Smooth muscle cell (in vitro differentiated cells): ENCODE results near the gene KIF5B. TPM values are rescaled to one million over a fixed set of nuclear protein-coding genes. Genes with fewer than 3 reads are reported as not detected.
A peak's percentile ranks its signal among the peaks of the same experiment; 100 is the strongest.

ENCODE experiments used
- DNase-seq: peaks from one replicate; lab custom pipeline; 2025; ENCODE audit not compliant: unreplicated experiment; lab: John Stamatoyannopoulos, UW
- H2AFZ ChIP-seq: fragments of 200-600 bp; sonication (generic); 2 replicates; pipeline ENCODE4 v1.6.0; 2016; ENCODE audit warnings: antibody characterized with exemption, low read depth, mild to moderate bottlenecking
- H3F3A ChIP-seq: fragments of 200-600 bp; sonication (generic); 2 replicates; pipeline ENCODE4 v1.6.0; 2017; ENCODE audit warnings: antibody characterized with exemption, low read depth
- H3K27ac ChIP-seq: fragments of 200-600 bp; sonication (generic); 2 replicates; pipeline ENCODE4 v1.5.1; 2016; ENCODE audit warnings: low read depth, mild to moderate bottlenecking
- H3K27me3 ChIP-seq: fragments of 200-600 bp; sonication (generic); 2 replicates; pipeline ENCODE4 v1.6.1; 2016; ENCODE audit warnings: low read depth, mild to moderate bottlenecking
- H3K36me3 ChIP-seq: fragments of 200-600 bp; sonication (generic); 2 replicates; pipeline ENCODE4 v1.5.1; 2016; ENCODE audit warnings: low read depth
- H3K4me1 ChIP-seq: fragments of 200-600 bp; sonication (generic); 2 replicates; pipeline ENCODE4 v1.5.1; 2016; ENCODE audit warnings: low read depth
- H3K4me2 ChIP-seq: fragments of 200-600 bp; sonication (generic); 2 replicates; pipeline ENCODE4 v1.6.0; 2016; ENCODE audit warnings: mild to moderate bottlenecking
- H3K4me3 ChIP-seq: fragments of 200-600 bp; sonication (generic); 2 replicates; pipeline ENCODE4 v1.5.1; 2016; ENCODE audit warnings: mild to moderate bottlenecking
- H3K79me2 ChIP-seq: fragments of 200-600 bp; sonication (generic); 2 replicates; pipeline ENCODE4 v1.6.0; 2016; ENCODE audit warnings: low read depth, mild to moderate bottlenecking
- H3K9ac ChIP-seq: fragments of 200-600 bp; sonication (generic); 2 replicates; pipeline ENCODE4 v1.6.0; 2016; ENCODE audit warnings: low read depth
- H3K9me3 ChIP-seq: fragments of 200-600 bp; sonication (generic); replicated peaks from 2 replicates; pipeline ENCODE4 v1.5.1; 2016; ENCODE audit warnings: low read depth
- H4K20me1 ChIP-seq: fragments of 200-600 bp; sonication (generic); 2 replicates; pipeline ENCODE4 v1.6.0; 2016; ENCODE audit warnings: low read depth
- WGBS: methylation state at CpG from one replicate; pipeline ENCODE4 v1.1.7; 2016; ENCODE audit warnings: low lambda C conversion rate; 5-methylcytosine and 5-hydroxymethylcytosine counted together
- polyA plus RNA-seq: library from polyadenylated mRNA; unstranded; fragments of >200 nt; fragmentation: Nextera tagmentation; extraction: Ambion mirVana; gene quantifications from 2 replicates; pipeline ENCODE4 v1.2.1, GENCODE V29; 2016
- total RNA-seq: library from RNA; depleted of rRNA; stranded (reverse); fragments of >200 nt; gene quantifications from 2 replicates; pipeline ENCODE4 v1.2.3, GENCODE V29; 2014
- TF ChIP-seq, protein P1 (sequence below): fragments of 200-600 bp; sonication (generic); IDR thresholded peaks from 2 replicates; pipeline ENCODE4 v1.5.1; 2017; ENCODE audit warnings: borderline replicate concordance, mild to moderate bottlenecking, antibody characterized with exemption; ENCODE audit not compliant: insufficient read depth, poor library complexity, severe bottlenecking

KIF5B gene
- total and polyA plus RNA-seq, 2 experiments from 2014 or later = 74.2 to 164 TPM

DNA sequence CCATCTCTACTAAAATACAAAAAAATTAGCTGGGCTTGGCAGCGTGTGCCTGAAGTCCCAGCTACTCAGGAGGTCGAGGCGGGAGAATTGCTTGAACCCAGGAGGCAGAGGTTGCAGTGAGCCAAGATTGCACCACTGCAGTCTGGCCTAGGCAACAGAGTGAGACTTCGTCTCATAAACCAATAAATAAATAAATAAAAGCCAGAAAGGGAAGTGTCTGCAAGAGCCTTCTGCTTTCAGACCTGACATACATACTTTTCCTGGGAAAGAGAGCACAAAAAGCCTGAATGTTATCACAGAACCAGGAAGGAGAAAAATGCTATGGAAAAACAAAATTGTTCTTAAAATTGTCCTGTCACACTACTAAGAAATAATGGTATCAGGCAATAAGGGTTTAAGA, 4.1 kb upstream of the KIF5B start:
- Histone ChIP-seq H3K4me1 (no peaks in the 10 kb centered on the region), H3K36me3 (no peaks in the 10 kb centered on the region), H3K4me3 (no peak overlapping the region), H3K9ac (no peak overlapping the region), H2AFZ (no peak overlapping the region), H3K9me3 (no peaks in the 10 kb centered on the region), H3K4me2 (no peak overlapping the region), H3K27me3 (no peaks in the 10 kb centered on the region), H4K20me1 (peaks cover 3% of the 10 kb centered on the region), H3K79me2 (peaks cover 7% of the 10 kb centered on the region), H3K27ac (no peak overlapping the region), H3F3A (no peaks in the 10 kb centered on the region)
- TF ChIP-seq, protein P1, sequence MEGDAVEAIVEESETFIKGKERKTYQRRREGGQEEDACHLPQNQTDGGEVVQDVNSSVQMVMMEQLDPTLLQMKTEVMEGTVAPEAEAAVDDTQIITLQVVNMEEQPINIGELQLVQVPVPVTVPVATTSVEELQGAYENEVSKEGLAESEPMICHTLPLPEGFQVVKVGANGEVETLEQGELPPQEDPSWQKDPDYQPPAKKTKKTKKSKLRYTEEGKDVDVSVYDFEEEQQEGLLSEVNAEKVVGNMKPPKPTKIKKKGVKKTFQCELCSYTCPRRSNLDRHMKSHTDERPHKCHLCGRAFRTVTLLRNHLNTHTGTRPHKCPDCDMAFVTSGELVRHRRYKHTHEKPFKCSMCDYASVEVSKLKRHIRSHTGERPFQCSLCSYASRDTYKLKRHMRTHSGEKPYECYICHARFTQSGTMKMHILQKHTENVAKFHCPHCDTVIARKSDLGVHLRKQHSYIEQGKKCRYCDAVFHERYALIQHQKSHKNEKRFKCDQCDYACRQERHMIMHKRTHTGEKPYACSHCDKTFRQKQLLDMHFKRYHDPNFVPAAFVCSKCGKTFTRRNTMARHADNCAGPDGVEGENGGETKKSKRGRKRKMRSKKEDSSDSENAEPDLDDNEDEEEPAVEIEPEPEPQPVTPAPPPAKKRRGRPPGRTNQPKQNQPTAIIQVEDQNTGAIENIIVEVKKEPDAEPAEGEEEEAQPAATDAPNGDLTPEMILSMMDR = no peak
- DNase-seq = no peak
- 92% methylated on average over 4 of the region's 4 CpGs for WGBS

DNA sequence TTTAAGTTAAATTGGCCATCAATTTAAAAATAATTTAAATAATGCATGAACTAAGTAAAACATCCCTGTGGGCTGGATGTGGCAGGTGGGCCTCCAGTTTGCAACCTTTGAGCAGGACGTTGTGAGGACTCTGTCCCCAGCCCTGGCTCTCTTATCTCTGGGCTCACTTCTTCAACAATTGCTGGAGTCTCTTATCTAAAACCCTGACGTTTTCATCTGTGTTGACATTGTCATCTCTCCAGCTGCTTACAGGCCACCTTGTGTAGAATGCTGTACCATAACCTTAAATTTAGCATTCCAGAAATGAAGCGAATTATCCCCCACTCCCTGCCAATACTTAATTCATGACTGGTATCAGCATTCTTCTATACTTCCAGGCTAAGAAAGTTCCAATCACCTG, 3.2 kb upstream of the KIF5B start:
- H3F3A ChIP-seq = peaks cover 3% of the 10 kb centered on the region
- no peak overlapping the region for H2AFZ ChIP-seq
- no peaks in the 10 kb centered on the region for H3K27me3 ChIP-seq
- H4K20me1 ChIP-seq = peaks cover 11% of the 10 kb centered on the region
- H3K4me3 ChIP-seq = no peak overlapping the region
- H3K4me1 ChIP-seq = no peaks in the 10 kb centered on the region
- TF ChIP-seq, protein P1 = no peak
- no peaks in the 10 kb centered on the region for H3K36me3 ChIP-seq
- H3K9me3 ChIP-seq = no peaks in the 10 kb centered on the region
- WGBS = 70% methylated on average over 3 of the region's 3 CpGs
- peaks cover 16% of the 10 kb centered on the region for H3K79me2 ChIP-seq
- H3K27ac ChIP-seq = no peak overlapping the region
- DNase-seq = no peak
- H3K4me2 ChIP-seq = no peak overlapping the region
- no peak overlapping the region for H3K9ac ChIP-seq

DNA sequence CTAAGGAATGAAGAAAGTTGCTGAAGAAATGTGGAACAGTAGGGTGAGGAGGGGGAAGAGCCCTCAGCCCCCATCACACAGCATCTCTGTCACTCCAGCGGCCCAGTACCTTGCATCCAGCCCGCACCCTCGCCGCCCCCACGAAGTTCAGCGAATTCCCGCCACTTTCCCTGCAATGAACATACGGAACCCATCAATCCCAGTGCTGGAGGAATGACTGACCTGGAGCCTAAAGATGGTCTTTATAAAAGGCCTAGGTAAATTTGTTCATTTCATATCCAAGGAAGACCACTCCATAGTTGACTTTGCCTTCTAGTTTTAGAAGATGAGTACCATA, 779 bp upstream of the KIF5B start:
- Histone ChIP-seq H3K27me3 (no peaks in the 10 kb centered on the region), H4K20me1 (peaks cover 36% of the 10 kb centered on the region), H2AFZ (peak overlapping the region; percentile 95), H3K9ac (no peak overlapping the region), H3K4me3 (peak overlapping the region; percentile 97), H3K36me3 (no peaks in the 10 kb centered on the region), H3K79me2 (peaks cover 41% of the 10 kb centered on the region), H3K9me3 (no peaks in the 10 kb centered on the region), H3F3A (peaks cover 5% of the 10 kb centered on the region), H3K27ac (peak overlapping the region; percentile 91), H3K4me2 (peak overlapping the region; percentile 94), H3K4me1 (peaks cover 20% of the 10 kb centered on the region)
- TF ChIP-seq, protein P1 = no peak
- DNase-seq = no peak
- WGBS = 88% methylated on average over 8 of the region's 8 CpGs

DNA sequence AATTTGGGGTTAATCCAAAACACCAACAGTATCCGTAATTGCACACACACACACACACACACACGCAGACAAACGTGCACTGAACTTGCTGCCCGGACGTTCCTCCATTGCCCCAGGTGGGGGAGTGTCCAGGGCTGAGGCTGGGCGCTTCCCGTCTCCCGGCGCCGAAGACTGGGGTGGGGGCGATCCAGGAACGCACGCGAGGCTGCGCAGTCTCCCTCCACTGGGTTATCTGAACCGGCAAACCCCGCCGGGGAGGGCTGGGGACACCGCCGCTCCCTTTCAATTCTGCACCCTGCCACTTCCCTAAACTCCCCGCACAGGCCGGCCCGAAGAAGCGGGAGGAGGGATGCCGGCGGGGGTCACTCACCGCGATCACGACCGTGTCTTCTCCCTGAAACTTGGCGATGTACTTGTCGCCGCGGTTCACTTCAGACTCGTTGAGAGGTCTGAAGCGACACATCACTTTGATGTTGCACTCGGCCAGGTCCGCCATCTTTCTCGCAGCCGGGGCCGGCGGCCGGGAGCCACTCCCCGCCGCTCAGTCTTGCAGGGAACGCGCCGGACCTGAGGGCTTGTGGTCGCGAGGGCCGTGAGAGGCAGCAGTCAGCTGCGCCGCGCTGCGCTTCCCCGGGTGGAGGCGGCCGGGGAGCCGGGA, 618 bp downstream of the KIF5B start:
- peak overlapping the region; percentile 91 for H3K27ac ChIP-seq
- 1% methylated on average over 59 of the region's 59 CpGs for WGBS
- peak; percentile 74 for DNase-seq

More for the DNA sequence above, 618 bp downstream of the KIF5B start:
- TF ChIP-seq, protein P1 = no peak
- no peaks in the 10 kb centered on the region for H3K9me3 ChIP-seq
- H3K27me3 ChIP-seq = no peaks in the 10 kb centered on the region
- peaks cover 5% of the 10 kb centered on the region for H3F3A ChIP-seq
- peak overlapping the region; percentile 95 for H2AFZ ChIP-seq
- no peaks in the 10 kb centered on the region for H3K36me3 ChIP-seq
- peaks cover 55% of the 10 kb centered on the region for H3K79me2 ChIP-seq
- peaks cover 34% of the 10 kb centered on the region for H3K4me1 ChIP-seq
- peak overlapping the region; percentile 94 for H3K4me2 ChIP-seq
- H3K4me3 ChIP-seq = peak overlapping the region; percentile 97
- H4K20me1 ChIP-seq = peaks cover 50% of the 10 kb centered on the region
- peak overlapping the region; percentile 95 for H3K9ac ChIP-seq
